ENCODE results near the gene MGAT3. TPM values are rescaled to one million over a fixed set of nuclear protein-coding genes. Genes with fewer than 3 reads are reported as not detected.

MGAT3 gene
- total and polyA plus RNA-seq, 9 of the 15 experiments (the other 6 are each of a cell fraction or from before 2014, with no cell fraction given), result 0.10 to 11.5 (median 4.6) TPM

- TF ChIP-seq SREBF2 (CRISPR knock-in tag; IDR thresholded peaks at IDR 0.05) (no peak), ZFP1 (CRISPR knock-in tag; IDR thresholded peaks at IDR 0.05) (no peak), HDAC1 (IDR thresholded peaks at IDR 0.05) (no peak), ZNF518B (CRISPR knock-in tag; IDR thresholded peaks at IDR 0.05) (no peak), HDAC6 (IDR thresholded peaks at IDR 0.05; ENCODE audit: low read depth, low read length) (no peak), CTCFL (IDR thresholded peaks at IDR 0.05; ENCODE audit: borderline replicate concordance, insufficient read depth, low read depth, low read length, poor library complexity, severe bottlenecking) (no peak), MAFG (tag; conservative IDR thresholded peaks at IDR 0.05) (no peak), CGGBP1 (CRISPR knock-in tag; IDR thresholded peaks at IDR 0.05) (no peak), SREBF1 (IDR thresholded peaks at IDR 0.05; ENCODE audit: borderline replicate concordance, low read depth, low read length) (no peak), FOXO4 (CRISPR knock-in tag; IDR thresholded peaks at IDR 0.05) (no peak), ZNF41 (CRISPR knock-in tag; conservative IDR thresholded peaks at IDR 0.05) (no peak)
- intact Hi-C loops (cut with micrococcal nuclease), result loop anchor here (5.0 kb wide), 1 partner anchor 33 kb away; the partner anchor contains the start of gene RPS19BP1
- Histone ChIP-seq H3K27ac (ENCODE audit: extremely low read depth, low read depth, low read length) (no peak overlapping the region), H3K27me3 (ENCODE audit: control insufficient read depth in 2 of 2, insufficient read depth in 2 of 2, low read length in 2 of 2) (no peaks in the 10 kb centered on the region), H3K79me2 (ENCODE audit: control insufficient read depth, insufficient read depth, low read length) (peaks cover 17% of the 10 kb centered on the region), H2AFZ (ENCODE audit: low read depth, low read length) (no peak overlapping the region), H3K9ac (ENCODE audit: insufficient read depth in 1 of 2, low read depth in 2 of 2, low read length in 2 of 2) (no peak overlapping the region), H3K4me3 (no peak overlapping the region), H3K4me2 (ENCODE audit: insufficient read depth, low read length) (no peak overlapping the region), H3K36me3 (ENCODE audit: control insufficient read depth, insufficient read depth, low read length) (peaks cover 13% of the 10 kb centered on the region), H4K20me1 (replicated peaks; ENCODE audit: control insufficient read depth, insufficient read depth, low read length) (no peaks in the 10 kb centered on the region), H3K9me1 (ENCODE audit: control insufficient read depth, insufficient read depth, low read length) (no peaks in the 10 kb centered on the region), H3K9me3 (replicated peaks; ENCODE audit: control insufficient read depth, insufficient read depth, low read depth, low read length) (no peaks in the 10 kb centered on the region), H3K4me1 (replicated peaks in 1 of 2; ENCODE audit: control insufficient read depth in 2 of 2, insufficient read depth in 2 of 2, low read length in 2 of 2) (peaks cover 24 to 35% of the 10 kb centered on the region in 2 experiments)
- ChIA-PET POLR2A (interaction anchor here (1.0 to 2.2 kb wide), 4 partner anchors 21 to 27 kb away, joined by 4 to 10 read pairs (median 4); no protein-coding TSS in a partner anchor), CTCF (ENCODE audit: low intra/inter-chr PET ratio) (interaction anchor here (0.6 kb wide), 1 partner anchor 846 kb away, joined by 3 read pairs; no protein-coding TSS in a partner anchor)
- ATAC-seq (no peak), DNase-seq (ENCODE audit: extremely low read depth in 1 of 4, low spot score in 3 of 4) (no peak), FAIRE-seq (no peak)
- WGBS (ENCODE audit: insufficient coverage, low coverage, missing lambda C conversion rate), result 38% methylated on average over 1 of the region's 3 CpGs
- in situ Hi-C loops (cut with MboI), result no loop called here
- BruUV-seq (replicated peaks), result no TSS peak
These were observed 42.0 kb downstream of the MGAT3 start for GRCh38 chr22:39498802-39499201.
